Measurements from ENCODE around the gene MEG3. TPM values are rescaled to one million over a fixed set of nuclear protein-coding genes. Genes with fewer than 3 reads are reported as not detected.

Gene MEG3
- total RNA-seq, 2 donors from 2014 or later: 6.5 to 9.5 TPM

DNA sequence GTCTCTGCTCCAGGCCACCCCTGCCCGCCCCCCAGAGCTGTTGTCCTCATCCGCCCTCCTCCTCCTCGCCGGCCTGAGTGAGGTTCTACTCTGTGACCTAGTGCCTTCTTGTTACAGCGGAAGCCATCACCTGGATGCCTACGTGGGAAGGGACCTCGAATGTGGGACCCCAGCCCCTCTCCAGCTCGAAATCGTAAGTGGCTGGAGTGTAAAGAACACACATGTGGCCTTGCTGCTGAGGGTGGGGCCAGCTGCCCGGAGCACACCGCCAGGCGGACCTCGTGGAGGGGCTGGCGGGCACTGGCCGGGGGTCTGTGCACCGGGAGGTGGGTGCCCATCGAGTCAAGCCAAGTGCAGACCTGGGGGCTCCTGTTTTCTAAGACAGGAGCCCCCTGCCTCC is 19.4 kb downstream of the MEG3 start:
- DNase-seq (ENCODE audit: low spot score): no peak

DNA sequence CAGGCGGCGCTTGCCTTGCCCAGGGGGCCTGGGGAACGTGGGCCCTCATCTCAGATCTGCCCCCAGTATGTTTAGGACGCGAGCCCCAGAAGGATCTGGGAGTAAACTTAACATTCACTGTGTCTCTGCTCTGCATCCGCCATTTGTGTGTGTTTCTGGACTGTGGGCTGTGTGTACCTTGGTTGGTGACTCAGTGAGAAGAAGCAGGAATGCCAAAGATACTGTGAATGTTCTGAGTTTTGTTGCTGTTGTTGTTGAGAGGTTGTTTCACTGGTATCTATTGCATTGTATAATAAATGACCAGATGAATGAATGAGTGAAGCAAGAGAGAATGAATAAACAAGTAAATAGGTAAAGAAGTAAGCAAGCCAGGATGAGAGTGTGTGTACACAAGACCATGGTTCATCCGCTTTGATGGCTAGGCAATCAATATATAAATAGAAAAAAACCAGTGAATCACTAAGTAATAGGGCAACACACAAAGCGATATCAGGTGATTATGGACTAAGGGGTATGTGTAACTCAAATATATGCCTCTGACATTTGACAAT is 20.5 kb downstream of the MEG3 start:
- Histone ChIP-seq H3K4me3 (no peak overlapping the region), H3K9me3 (no peaks in the 10 kb centered on the region), H3K36me3 (no peaks in the 10 kb centered on the region), H3K27me3 (no peaks in the 10 kb centered on the region), H3K4me1 (no peaks in the 10 kb centered on the region), H3K27ac (no peak overlapping the region)
- TF ChIP-seq, protein P1, sequence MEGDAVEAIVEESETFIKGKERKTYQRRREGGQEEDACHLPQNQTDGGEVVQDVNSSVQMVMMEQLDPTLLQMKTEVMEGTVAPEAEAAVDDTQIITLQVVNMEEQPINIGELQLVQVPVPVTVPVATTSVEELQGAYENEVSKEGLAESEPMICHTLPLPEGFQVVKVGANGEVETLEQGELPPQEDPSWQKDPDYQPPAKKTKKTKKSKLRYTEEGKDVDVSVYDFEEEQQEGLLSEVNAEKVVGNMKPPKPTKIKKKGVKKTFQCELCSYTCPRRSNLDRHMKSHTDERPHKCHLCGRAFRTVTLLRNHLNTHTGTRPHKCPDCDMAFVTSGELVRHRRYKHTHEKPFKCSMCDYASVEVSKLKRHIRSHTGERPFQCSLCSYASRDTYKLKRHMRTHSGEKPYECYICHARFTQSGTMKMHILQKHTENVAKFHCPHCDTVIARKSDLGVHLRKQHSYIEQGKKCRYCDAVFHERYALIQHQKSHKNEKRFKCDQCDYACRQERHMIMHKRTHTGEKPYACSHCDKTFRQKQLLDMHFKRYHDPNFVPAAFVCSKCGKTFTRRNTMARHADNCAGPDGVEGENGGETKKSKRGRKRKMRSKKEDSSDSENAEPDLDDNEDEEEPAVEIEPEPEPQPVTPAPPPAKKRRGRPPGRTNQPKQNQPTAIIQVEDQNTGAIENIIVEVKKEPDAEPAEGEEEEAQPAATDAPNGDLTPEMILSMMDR (IDR thresholded peaks at IDR 0.05): no peak
- no peak for DNase-seq (ENCODE audit: low spot score)

More for the DNA sequence above, 19.4 kb downstream of the MEG3 start:
- no peaks in the 10 kb centered on the region for H3K4me1 ChIP-seq
- H3K27me3 ChIP-seq: no peaks in the 10 kb centered on the region
- H3K4me3 ChIP-seq: no peak overlapping the region
- H3K9me3 ChIP-seq: no peaks in the 10 kb centered on the region
- no peaks in the 10 kb centered on the region for H3K36me3 ChIP-seq
- H3K27ac ChIP-seq: no peak overlapping the region
- TF ChIP-seq, protein P1 (IDR thresholded peaks at IDR 0.05): no peak

DNA sequence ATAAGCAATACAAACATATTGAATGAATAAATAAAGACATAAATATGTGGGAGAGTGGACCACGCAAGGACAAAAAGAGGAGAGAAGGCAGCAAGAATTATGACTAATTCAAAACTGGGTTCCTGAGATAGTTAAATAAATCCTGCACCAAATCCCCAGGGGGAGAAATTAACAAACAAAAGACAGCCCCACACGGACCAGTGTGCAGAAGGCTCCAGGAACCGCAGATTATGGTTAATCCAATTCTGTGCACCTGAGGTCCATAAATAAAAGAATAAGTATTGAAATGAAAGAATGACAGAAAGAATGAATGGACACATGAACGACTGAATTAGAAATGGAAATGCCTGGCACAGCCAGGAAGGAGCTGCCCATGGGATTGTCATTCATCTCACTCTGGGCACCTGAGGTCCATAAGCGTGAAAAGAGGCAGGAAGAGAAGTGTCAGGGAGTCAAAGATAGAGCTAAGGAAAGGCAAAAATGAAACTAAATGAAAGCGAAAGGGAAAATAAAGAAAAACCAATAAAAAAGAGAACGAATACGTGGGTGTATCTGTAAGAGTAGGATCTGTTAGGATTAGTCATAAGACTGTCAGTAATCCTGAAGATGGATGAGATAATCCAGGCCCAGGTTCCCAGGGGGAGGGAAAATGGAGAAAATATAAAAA is 23.3 kb downstream of the MEG3 start:
- Histone ChIP-seq H3K27ac (no peak overlapping the region), H3K4me1 (no peaks in the 10 kb centered on the region), H3K9me3 (no peaks in the 10 kb centered on the region), H3K4me3 (no peak overlapping the region), H3K27me3 (no peaks in the 10 kb centered on the region), H3K36me3 (no peaks in the 10 kb centered on the region)
- DNase-seq (ENCODE audit: low spot score): no peak
- TF ChIP-seq, protein P1 (IDR thresholded peaks at IDR 0.05): no peak

DNA sequence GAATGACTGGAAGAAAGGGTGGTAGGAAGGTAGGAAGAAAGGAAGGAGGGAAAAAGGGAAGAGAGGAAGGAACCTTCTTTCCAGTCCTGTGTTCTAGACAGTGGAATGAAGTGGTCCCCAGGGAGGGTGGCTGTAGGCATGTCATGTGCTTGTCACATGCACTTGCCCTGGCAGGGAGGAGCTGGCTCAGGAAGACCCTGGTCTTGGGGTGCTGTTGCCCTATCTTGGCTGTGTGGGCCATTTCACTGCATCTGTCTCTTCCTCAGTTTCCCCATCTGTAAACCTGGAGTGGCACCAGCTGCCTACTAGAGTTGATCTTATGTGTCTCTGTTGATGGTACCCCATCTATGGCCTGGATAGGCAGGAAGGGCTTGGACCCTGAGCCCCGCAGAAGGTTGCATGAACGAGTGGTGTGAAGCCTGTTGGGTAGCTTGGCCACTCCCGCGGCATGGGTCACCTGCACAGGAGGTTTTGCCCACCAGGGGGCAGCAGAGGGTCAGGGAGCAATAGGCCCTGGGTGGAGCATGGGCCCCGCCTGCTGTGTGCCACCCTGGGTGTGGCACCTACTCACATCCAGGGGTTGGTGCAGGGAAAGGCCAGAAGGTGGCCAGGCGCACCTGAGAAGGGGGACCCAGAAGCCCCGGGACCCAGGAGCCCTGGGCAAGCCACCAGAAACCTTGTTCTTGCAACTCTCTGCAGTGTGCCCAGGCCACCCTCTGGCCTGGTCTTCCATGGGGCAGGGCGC is 25.1 kb downstream of the MEG3 start:
- peak; percentile 67 for DNase-seq (ENCODE audit: low spot score)
- no peaks in the 10 kb centered on the region for H3K4me1 ChIP-seq
- TF ChIP-seq, protein P1 (IDR thresholded peaks at IDR 0.05): peak; percentile 28 to 69
- no peaks in the 10 kb centered on the region for H3K27me3 ChIP-seq
- H3K27ac ChIP-seq: no peak overlapping the region
- no peaks in the 10 kb centered on the region for H3K9me3 ChIP-seq
- no peaks in the 10 kb centered on the region for H3K36me3 ChIP-seq
- no peak overlapping the region for H3K4me3 ChIP-seq

DNA sequence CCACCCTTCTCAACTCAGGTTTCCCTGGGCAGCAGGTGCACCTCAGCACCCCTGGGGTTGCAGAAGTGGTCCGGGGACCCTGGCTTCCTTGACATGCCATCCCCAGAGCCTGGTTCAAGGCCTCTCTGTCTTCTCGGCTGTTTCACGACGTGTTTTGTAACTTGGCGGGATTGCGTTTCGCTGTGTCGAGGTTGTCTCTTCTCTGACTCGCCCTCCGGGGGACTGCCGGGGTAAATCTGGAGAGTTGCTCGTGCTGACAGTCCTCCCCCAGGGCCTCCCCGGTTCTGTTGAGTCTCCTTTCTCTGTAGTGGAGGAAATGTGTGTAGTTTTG is 25.6 kb downstream of the MEG3 start:
- no peaks in the 10 kb centered on the region for H3K4me1 ChIP-seq
- H3K36me3 ChIP-seq: no peaks in the 10 kb centered on the region
- no peaks in the 10 kb centered on the region for H3K9me3 ChIP-seq
- DNase-seq (ENCODE audit: low spot score): no peak
- no peak overlapping the region for H3K4me3 ChIP-seq
- H3K27ac ChIP-seq: no peak overlapping the region
- no peaks in the 10 kb centered on the region for H3K27me3 ChIP-seq
- TF ChIP-seq, protein P1 (IDR thresholded peaks at IDR 0.05): no peak
